CD4-positive, alpha-beta T cell treated with Interleukin-17A for 4 hours (primary cell): ENCODE results near the gene IL17B.

ENCODE experiments used
- DNase-seq: peaks from one replicate; pipeline ENCODE4 v3.0.0-alpha.2; 2020; ENCODE audit warnings: mixed read lengths

Gene IL17B

GRCh38 chr5:149355688-149356087, 23.4 kb downstream of the IL17B start:
- DNase-seq, result no peak

- DNase-seq, result no peak
Observed at GRCh38 chr5:149353911-149354310, 25.2 kb downstream of the IL17B start.

- no peak for DNase-seq
Observed at GRCh38 chr5:149352169-149352568, 26.9 kb downstream of the IL17B start.

GRCh38 chr5:149349382-149349781, 29.7 kb downstream of the IL17B start:
- no peak for DNase-seq

- DNase-seq, result no peak
Observed at GRCh38 chr5:149348518-149348917, 30.6 kb downstream of the IL17B start.

GRCh38 chr5:149345892-149346222, 33.2 kb downstream of the IL17B start:
- peak; percentile 24 for DNase-seq

- peak; percentile 91 for DNase-seq
Observed at GRCh38 chr5:149345147-149345891, 33.8 kb downstream of the IL17B start, which contains the start of gene GRPEL2. Gene GRPEL2, plus strand, starts transcription at chr5:149345499. Its CDS starts 41 bp downstream, at chr5:149345540.

- DNase-seq, result no peak
Observed at GRCh38 chr5:149344151-149344550, 34.9 kb downstream of the IL17B start.

GRCh38 chr5:149341876-149342275, 37.2 kb downstream of the IL17B start:
- DNase-seq, result no peak

GRCh38 chr5:149340920-149341319, 38.2 kb downstream of the IL17B start:
- DNase-seq, result no peak

- no peak for DNase-seq
Observed at GRCh38 chr5:149338364-149338763, 40.7 kb downstream of the IL17B start.

GRCh38 chr5:149337736-149338135, 41.4 kb downstream of the IL17B start:
- DNase-seq, result no peak

GRCh38 chr5:149333711-149334443, 45.2 kb downstream of the IL17B start:
- no peak for DNase-seq

GRCh38 chr5:149328177-149328576, 50.9 kb downstream of the IL17B start:
- DNase-seq, result no peak

- DNase-seq, result no peak
Observed at GRCh38 chr5:149326611-149327010, 52.5 kb downstream of the IL17B start.

- DNase-seq, result no peak
Observed at GRCh38 chr5:149325894-149326293, 53.2 kb downstream of the IL17B start.

- DNase-seq, result no peak
Observed at GRCh38 chr5:149325166-149325735, 53.8 kb downstream of the IL17B start.

- no peak for DNase-seq
Observed at GRCh38 chr5:149324641-149325040, 54.5 kb downstream of the IL17B start.
